PC-9 (cell line): ENCODE results near the gene ADAMTS16. TPM values are rescaled to one million over a fixed set of nuclear protein-coding genes. Genes with fewer than 3 reads are reported as not detected.
A peak's percentile ranks its signal among the peaks of the same experiment; 100 is the strongest.

ENCODE experiments used
- BruUV-seq: library from RNA; stranded (reverse); fragments of 400-500 nt; replicated peaks from 2 replicates; lab custom pipeline; 2021; lab: Mats Ljungman, UMichigan
- CTCF ChIA-PET: fragments of 300-600 bp; sonication (Branson Sonifier 250); formaldehyde crosslinking; loops from one replicate; lab custom pipeline; 2022; ENCODE audit warnings: antibody characterized with exemption; lab: Charles Lee
- POLR2A ChIA-PET: fragments of 300-600 bp; sonication (Branson Sonifier 250); formaldehyde crosslinking; loops from one replicate; lab custom pipeline; 2022; ENCODE audit warnings: antibody characterized with exemption; ENCODE audit not compliant: unreplicated experiment; lab: Charles Lee
- DNase-seq, 2 experiments: peaks; one replicate each; pipeline versions ENCODE4 v3.0.0 to v3.0.0-alpha.2; 2015 to 2022; ENCODE audit warnings: mixed read lengths in 1 of 2
- H2AFZ ChIP-seq: fragments of 200-600 bp; sonication (generic); 2 replicates; pipeline ENCODE4 v1.8.1; 2017; ENCODE audit warnings: antibody characterized with exemption
- H3F3A ChIP-seq: fragments of 200-600 bp; sonication (generic); 2 replicates; pipeline ENCODE4 v1.8.1; 2017; ENCODE audit warnings: antibody characterized with exemption, mild to moderate bottlenecking, low read depth; ENCODE audit not compliant: insufficient read depth
- H3K27ac ChIP-seq: fragments of 200-600 bp; sonication (generic); 2 replicates; pipeline ENCODE4 v1.6.1; 2016; ENCODE audit warnings: mixed run types
- H3K27me3 ChIP-seq: fragments of 200-600 bp; sonication (generic); 2 replicates; pipeline ENCODE4 v1.6.1; 2016; ENCODE audit warnings: low read depth, mixed run types; ENCODE audit not compliant: insufficient read depth
- H3K36me3 ChIP-seq: fragments of 200-600 bp; sonication (generic); 2 replicates; pipeline ENCODE4 v1.6.1; 2016; ENCODE audit warnings: low read depth, mixed run types
- H3K4me1 ChIP-seq: fragments of 200-600 bp; sonication (generic); replicated peaks from 2 replicates; pipeline ENCODE4 v1.6.1; 2016; ENCODE audit warnings: mixed run types; ENCODE audit not compliant: insufficient read depth
- H3K4me2 ChIP-seq: fragments of 200-600 bp; sonication (generic); 2 replicates; pipeline ENCODE4 v1.6.1; 2017; ENCODE audit warnings: mixed run types
- H3K4me3 ChIP-seq: fragments of 200-600 bp; sonication (generic); 2 replicates; pipeline ENCODE4 v1.6.1; 2016; ENCODE audit warnings: mixed run types
- H3K79me2 ChIP-seq: fragments of 200-600 bp; sonication (generic); 2 replicates; pipeline ENCODE4 v1.6.1; 2017; ENCODE audit warnings: low read depth, mixed run types
- H3K9me2 ChIP-seq: fragments of 200-600 bp; sonication (generic); 2 replicates; pipeline ENCODE4 v1.8.1; 2017; ENCODE audit warnings: mild to moderate bottlenecking; ENCODE audit not compliant: insufficient read depth
- H3K9me3 ChIP-seq: fragments of 200-600 bp; sonication (generic); 2 replicates; pipeline ENCODE4 v1.8.1; 2016; ENCODE audit warnings: low read depth; ENCODE audit not compliant: insufficient read depth
- H4K20me1 ChIP-seq: fragments of 200-600 bp; sonication (generic); 2 replicates; pipeline ENCODE4 v1.8.1; 2017; ENCODE audit not compliant: insufficient read depth
- CTCF ChIP-seq: fragments of 200-600 bp; sonication (generic); conservative IDR thresholded peaks from 2 replicates; pipeline ENCODE4 v1.6.1; 2017; ENCODE audit warnings: mixed run types, antibody characterized with exemption, mild to moderate bottlenecking, moderate library complexity
- EZH2 ChIP-seq: fragments of 200-600 bp; sonication (generic); IDR thresholded peaks from 2 replicates; pipeline ENCODE4 v1.8.0; 2017; ENCODE audit warnings: antibody characterized with exemption, low read depth
- intact Hi-C: fragments of 100-400 bp; cut with micrococcal nuclease; formaldehyde crosslinking; loops from one replicate; pipeline ENCODE4 v1.10.0; 2022; ENCODE audit not compliant: unreplicated experiment
- total RNA-seq: library from RNA; stranded (reverse); gene quantifications from 2 replicates; pipeline ENCODE4 v1.2.3, GENCODE V29; 2021

Gene ADAMTS16
- total RNA-seq, 1 experiment from 2014 or later, result 26.4 TPM

GRCh38 chr5:5332287-5332686 is 192.2 kb downstream of the ADAMTS16 start:
- H3K4me3 ChIP-seq, result no peak overlapping the region
- CTCF ChIA-PET, result interaction anchor here (0.6 kb wide), 1 partner anchor 31 kb away, joined by 3 read pairs; no protein-coding TSS in a partner anchor
- H3F3A ChIP-seq, result peaks cover 25% of the 10 kb centered on the region
- no peaks in the 10 kb centered on the region for H3K27me3 ChIP-seq
- H3K27ac ChIP-seq, result no peak overlapping the region
- H3K9me2 ChIP-seq, result no peaks in the 10 kb centered on the region
- H4K20me1 ChIP-seq, result no peaks in the 10 kb centered on the region
- TF ChIP-seq CTCF (no peak), EZH2 (no peak)
- peaks cover 26% of the 10 kb centered on the region for H3K4me1 ChIP-seq
- no TSS peak for BruUV-seq
- intact Hi-C loops, result no loop called here
- no peak for DNase-seq
- no peak overlapping the region for H2AFZ ChIP-seq
- no peaks in the 10 kb centered on the region for H3K9me3 ChIP-seq
- H3K79me2 ChIP-seq, result no peaks in the 10 kb centered on the region
- POLR2A ChIA-PET, result interaction anchor here (0.6 kb wide), 1 partner anchor 132 kb away, joined by 7 read pairs; no protein-coding TSS in a partner anchor
- H3K36me3 ChIP-seq, result no peaks in the 10 kb centered on the region
- H3K4me2 ChIP-seq, result no peak overlapping the region

- Histone ChIP-seq H3K27me3 (no peaks in the 10 kb centered on the region), H3K27ac (peak overlapping the region; percentile 46), H3K9me2 (no peaks in the 10 kb centered on the region), H3K4me2 (peak overlapping the region; percentile 51), H3F3A (peaks cover 25% of the 10 kb centered on the region), H2AFZ (no peak overlapping the region), H3K9me3 (no peaks in the 10 kb centered on the region), H3K4me1 (peaks cover 26% of the 10 kb centered on the region), H4K20me1 (no peaks in the 10 kb centered on the region), H3K79me2 (no peaks in the 10 kb centered on the region), H3K36me3 (no peaks in the 10 kb centered on the region), H3K4me3 (no peak overlapping the region)
- BruUV-seq, result no TSS peak
- POLR2A ChIA-PET, result interaction anchor here (0.6 to 0.7 kb wide), 2 partner anchors 63 to 94 kb away, joined by 3 to 5 read pairs; no protein-coding TSS in a partner anchor
- CTCF ChIA-PET, result no interaction called here
- no peak for DNase-seq
- intact Hi-C loops, result no loop called here
- TF ChIP-seq EZH2, result no peak
- TF ChIP-seq CTCF, result no peak
Observed at GRCh38 chr5:5335107-5335506, 195.0 kb downstream of the ADAMTS16 start.

GRCh38 chr5:5335700-5336264 is 195.7 kb downstream of the ADAMTS16 start:
- peak; percentile 84 to 93 for DNase-seq
- Histone ChIP-seq H3K36me3 (no peaks in the 10 kb centered on the region), H3K9me2 (no peaks in the 10 kb centered on the region), H3K4me1 (peaks cover 30% of the 10 kb centered on the region), H3K4me3 (peak overlapping the region; percentile 2; the same call in 1 of the 2 replicates), H3K79me2 (no peaks in the 10 kb centered on the region), H3K9me3 (no peaks in the 10 kb centered on the region), H3K27ac (peak overlapping the region; percentile 46), H4K20me1 (no peaks in the 10 kb centered on the region), H3F3A (peaks cover 25% of the 10 kb centered on the region), H3K4me2 (peak overlapping the region; percentile 51), H2AFZ (no peak overlapping the region), H3K27me3 (no peaks in the 10 kb centered on the region)
- POLR2A ChIA-PET, result interaction anchor here (0.6 to 0.7 kb wide), 4 partner anchors 63 to 120 kb away, joined by 3 to 5 read pairs (median 4); no protein-coding TSS in a partner anchor
- no TSS peak for BruUV-seq
- no peak for TF ChIP-seq CTCF
- TF ChIP-seq EZH2, result no peak
- intact Hi-C loops, result loop anchor here (1.0 kb wide), 3 partner anchors 47 to 189 kb away; no protein-coding TSS in a partner anchor
- CTCF ChIA-PET, result no interaction called here
